Colonic mucosa (tissue), 4 donors: ENCODE data around the gene SLC24A3. TPM values are rescaled to one million over a fixed set of nuclear protein-coding genes. Genes with fewer than 3 reads are reported as not detected.
A peak's percentile ranks its signal among the peaks of the same experiment; 100 is the strongest.

Source experiments
- DNase-seq: peaks from one replicate; pipeline ENCODE4 v3.0.0-alpha.2; 2020
- H3K27ac ChIP-seq: fragments of 200-600 bp; one replicate; pipeline ENCODE4 v1.8.0; 2021
- H3K27me3 ChIP-seq: fragments of 200-600 bp; one replicate; pipeline ENCODE4 v1.8.0; 2021
- H3K36me3 ChIP-seq: fragments of 200-600 bp; one replicate; pipeline ENCODE4 v1.8.0; 2021
- H3K4me1 ChIP-seq: fragments of 200-600 bp; one replicate; pipeline ENCODE4 v1.8.0; 2021; ENCODE audit warnings: mild to moderate bottlenecking
- H3K4me3 ChIP-seq: fragments of 200-600 bp; one replicate; pipeline ENCODE4 v1.8.0; 2021
- H3K9ac ChIP-seq, 2 donors: one replicate each; pipeline ENCODE4 v1.7.0; 2013; ENCODE audit warnings: control low read depth in 2 of 2, low read depth in 2 of 2, low read length in 2 of 2
- H3K9me3 ChIP-seq: fragments of 200-600 bp; one replicate; pipeline ENCODE4 v1.8.0; 2021
- intact Hi-C: fragments of 100-400 bp; cut with DNase I; formaldehyde crosslinking; loops from one replicate; pipeline ENCODE4 v1.14.1; 2022
- total RNA-seq, 2 donors: library from RNA; stranded (reverse); fragmentation: NEBNext Ultra II Directional in 1 of 2; extraction: Animal tissue kit (Norgen Biotek cat#: 25700) in 1 of 2; gene quantifications; one replicate each; pipeline ENCODE4 v1.2.1, GENCODE V29; 2021
- TF ChIP-seq, protein P1 (sequence below): fragments of 200-600 bp; IDR thresholded peaks from one replicate; pipeline ENCODE4 v1.8.0; 2022; ENCODE audit warnings: antibody characterized with exemption, mild to moderate bottlenecking
- donor health status: healthy.
- donor health status: DM: no; HTN: no; CAD: no.
- donor health status: DM: no; HTN: no; CAD: no.

The SLC24A3 gene
- total RNA-seq, 2 donors from 2014 or later = 3.6 to 6.6 TPM

DNA sequence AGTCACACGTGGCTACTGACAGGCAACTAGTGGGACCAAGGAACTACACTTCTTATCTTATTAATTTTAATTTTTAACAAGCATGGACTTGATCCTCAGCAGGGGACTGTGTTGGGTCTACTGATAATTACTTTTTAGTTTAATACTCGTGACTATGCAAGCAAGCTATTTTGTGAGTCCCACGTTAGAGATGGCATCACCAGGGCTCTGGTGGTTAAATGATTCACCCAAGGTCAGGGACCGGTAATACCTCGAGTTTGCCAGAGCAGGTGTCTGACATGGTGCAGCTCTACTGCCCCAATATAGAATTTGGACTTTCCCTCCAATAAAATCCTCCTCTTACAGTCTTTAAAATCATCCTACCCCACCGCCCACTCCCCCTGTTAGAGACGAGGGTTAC, 447.0 kb downstream of the SLC24A3 start:
- TF ChIP-seq, protein P1, sequence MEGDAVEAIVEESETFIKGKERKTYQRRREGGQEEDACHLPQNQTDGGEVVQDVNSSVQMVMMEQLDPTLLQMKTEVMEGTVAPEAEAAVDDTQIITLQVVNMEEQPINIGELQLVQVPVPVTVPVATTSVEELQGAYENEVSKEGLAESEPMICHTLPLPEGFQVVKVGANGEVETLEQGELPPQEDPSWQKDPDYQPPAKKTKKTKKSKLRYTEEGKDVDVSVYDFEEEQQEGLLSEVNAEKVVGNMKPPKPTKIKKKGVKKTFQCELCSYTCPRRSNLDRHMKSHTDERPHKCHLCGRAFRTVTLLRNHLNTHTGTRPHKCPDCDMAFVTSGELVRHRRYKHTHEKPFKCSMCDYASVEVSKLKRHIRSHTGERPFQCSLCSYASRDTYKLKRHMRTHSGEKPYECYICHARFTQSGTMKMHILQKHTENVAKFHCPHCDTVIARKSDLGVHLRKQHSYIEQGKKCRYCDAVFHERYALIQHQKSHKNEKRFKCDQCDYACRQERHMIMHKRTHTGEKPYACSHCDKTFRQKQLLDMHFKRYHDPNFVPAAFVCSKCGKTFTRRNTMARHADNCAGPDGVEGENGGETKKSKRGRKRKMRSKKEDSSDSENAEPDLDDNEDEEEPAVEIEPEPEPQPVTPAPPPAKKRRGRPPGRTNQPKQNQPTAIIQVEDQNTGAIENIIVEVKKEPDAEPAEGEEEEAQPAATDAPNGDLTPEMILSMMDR = no peak
- no peaks in the 10 kb centered on the region for H3K9me3 ChIP-seq
- no peak overlapping the region for H3K27ac ChIP-seq
- H3K4me3 ChIP-seq = no peak overlapping the region
- intact Hi-C loops = no loop called here
- H3K36me3 ChIP-seq = no peaks in the 10 kb centered on the region
- H3K27me3 ChIP-seq = no peaks in the 10 kb centered on the region
- no peaks in the 10 kb centered on the region for H3K4me1 ChIP-seq
- no peak for DNase-seq
- no peak overlapping the region for H3K9ac ChIP-seq

DNA sequence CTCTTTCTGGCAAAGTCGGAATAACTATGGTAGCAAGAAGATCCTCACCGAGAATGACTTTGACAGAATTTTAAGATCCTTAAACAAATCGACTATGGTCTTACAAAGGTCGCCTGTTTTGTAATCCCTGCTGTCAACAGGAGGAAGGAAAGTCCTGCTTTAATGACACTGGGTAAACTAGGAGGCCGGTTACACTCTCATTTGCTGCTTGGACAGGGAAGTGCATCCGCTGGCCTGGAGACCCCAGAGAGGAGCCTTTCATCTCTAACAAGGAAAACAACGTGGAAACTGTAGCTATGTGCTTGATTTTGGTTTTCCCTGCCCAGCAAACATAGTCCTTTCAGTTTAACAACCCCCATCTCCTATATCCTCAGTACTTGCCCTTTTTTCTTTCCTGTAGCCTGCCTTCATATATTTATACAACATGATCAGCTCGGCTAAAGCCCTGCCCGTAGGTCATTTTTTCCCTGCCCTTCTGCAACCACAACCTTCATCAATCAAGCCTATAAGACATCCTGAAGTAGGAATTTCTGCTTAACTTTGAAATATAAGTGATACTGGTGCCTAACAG, 448.5 kb downstream of the SLC24A3 start:
- H3K36me3 ChIP-seq = no peaks in the 10 kb centered on the region
- H3K9me3 ChIP-seq = no peaks in the 10 kb centered on the region
- H3K27me3 ChIP-seq = no peaks in the 10 kb centered on the region
- no peak overlapping the region for H3K9ac ChIP-seq
- no peak overlapping the region for H3K27ac ChIP-seq
- intact Hi-C loops = loop anchor here (5.0 to 10.0 kb wide), 4 partner anchors 34 to 1026 kb away; no protein-coding TSS in a partner anchor
- no peak for DNase-seq
- H3K4me3 ChIP-seq = no peak overlapping the region
- no peaks in the 10 kb centered on the region for H3K4me1 ChIP-seq
- TF ChIP-seq, protein P1 = no peak

DNA sequence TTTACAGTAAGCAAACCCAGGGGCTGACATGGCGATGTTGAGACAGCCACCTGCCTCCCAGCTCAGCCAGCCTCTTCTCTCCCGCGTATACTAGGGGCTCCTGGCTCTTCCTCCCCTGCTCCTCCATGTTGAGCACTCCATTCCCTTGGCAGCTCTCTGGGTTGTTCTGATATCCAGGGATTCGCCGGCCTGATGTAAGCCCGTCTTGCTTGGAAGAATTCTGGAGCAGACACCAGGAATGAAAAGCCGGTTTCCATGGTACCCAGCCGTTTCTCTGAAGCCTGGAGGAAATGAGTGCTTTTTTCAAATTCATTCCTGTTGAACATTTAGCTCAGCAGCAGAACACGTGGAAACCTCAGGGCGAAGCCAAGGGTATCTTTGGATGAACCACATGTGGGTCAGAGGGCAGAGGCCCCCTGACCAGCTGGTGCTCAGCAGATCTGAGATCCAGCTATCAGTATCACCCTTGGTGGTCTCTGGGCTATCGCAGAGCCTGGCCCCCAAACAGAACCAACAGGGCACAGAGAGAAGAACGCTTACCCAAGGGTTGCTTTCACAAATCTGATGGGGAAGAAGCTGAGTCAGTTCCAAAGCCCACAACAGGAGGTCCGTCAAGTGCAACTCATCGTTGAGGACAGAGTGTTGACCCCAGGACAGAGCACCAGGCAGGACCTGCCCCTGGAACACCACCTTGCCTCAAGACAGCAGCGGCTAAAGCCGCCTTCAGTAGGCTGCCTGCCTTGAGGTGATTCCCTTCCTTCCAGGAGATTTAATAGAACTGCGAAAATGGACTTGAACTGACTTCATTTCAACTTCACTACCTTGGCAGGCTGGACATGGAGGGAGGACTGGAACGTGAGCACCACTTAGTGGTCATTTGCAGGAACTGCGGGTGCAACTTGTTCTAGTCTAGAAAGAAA, 449.5 kb downstream of the SLC24A3 start:
- Histone ChIP-seq H3K9me3 (no peaks in the 10 kb centered on the region), H3K36me3 (no peaks in the 10 kb centered on the region), H3K27ac (no peak overlapping the region), H3K27me3 (no peaks in the 10 kb centered on the region), H3K4me3 (no peak overlapping the region), H3K4me1 (no peaks in the 10 kb centered on the region), H3K9ac (no peak overlapping the region)
- intact Hi-C loops = loop anchor here (5.0 to 10.0 kb wide), 4 partner anchors 35 to 1027 kb away; no protein-coding TSS in a partner anchor
- TF ChIP-seq, protein P1 = peak; percentile 99
- DNase-seq = peak; percentile 66

DNA sequence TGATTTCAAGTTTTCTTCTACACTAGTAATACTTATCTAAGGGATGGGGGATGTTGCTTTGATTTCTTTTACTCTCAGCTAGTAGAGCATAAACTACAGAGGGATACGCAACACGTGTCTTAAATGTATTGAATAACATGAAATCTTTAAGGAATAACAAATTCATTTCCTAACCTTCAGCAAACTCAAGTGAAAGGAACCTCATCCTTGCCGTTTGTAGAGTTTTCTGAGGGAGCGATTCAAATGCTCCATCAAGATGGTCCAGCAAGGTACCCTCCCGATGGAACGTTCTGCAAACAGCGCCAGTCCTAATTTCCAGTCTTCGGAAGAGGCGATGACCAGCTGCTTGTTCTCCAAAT, 450.2 kb downstream of the SLC24A3 start:
- Histone ChIP-seq H3K36me3 (no peaks in the 10 kb centered on the region), H3K9ac (no peak overlapping the region), H3K4me1 (no peaks in the 10 kb centered on the region), H3K27me3 (no peaks in the 10 kb centered on the region), H3K27ac (no peak overlapping the region), H3K9me3 (no peaks in the 10 kb centered on the region), H3K4me3 (no peak overlapping the region)
- TF ChIP-seq, protein P1 = no peak
- no peak for DNase-seq
- intact Hi-C loops = loop anchor here (5.0 to 10.0 kb wide), 4 partner anchors 35 to 1028 kb away; no protein-coding TSS in a partner anchor

DNA sequence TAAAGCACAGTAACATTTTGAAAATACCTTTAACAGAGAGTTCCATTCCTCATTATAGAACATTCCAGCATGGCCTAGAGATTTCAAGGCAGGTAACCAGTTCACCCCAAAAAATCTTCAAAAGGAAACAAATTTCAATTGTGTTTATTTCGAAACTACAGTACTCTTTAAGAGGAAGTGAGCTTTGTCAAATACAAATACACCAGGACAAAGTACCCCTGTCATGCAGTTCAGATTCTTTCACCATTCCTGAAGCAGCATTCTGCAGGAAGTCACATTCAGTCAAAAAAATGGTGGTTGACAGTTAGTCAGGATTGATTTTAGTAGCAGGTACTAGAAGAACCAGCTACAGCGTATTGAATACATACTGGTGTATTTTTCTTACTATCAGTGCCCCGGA, 456.0 kb downstream of the SLC24A3 start:
- no peaks in the 10 kb centered on the region for H3K36me3 ChIP-seq
- TF ChIP-seq, protein P1 = no peak
- H3K27ac ChIP-seq = no peak overlapping the region
- intact Hi-C loops = loop anchor here (10.0 kb wide), 2 partner anchors 764 to 1034 kb away; no protein-coding TSS in a partner anchor
- no peaks in the 10 kb centered on the region for H3K4me1 ChIP-seq
- no peaks in the 10 kb centered on the region for H3K9me3 ChIP-seq
- no peak overlapping the region for H3K4me3 ChIP-seq
- no peak for DNase-seq
- H3K27me3 ChIP-seq = no peaks in the 10 kb centered on the region
- H3K9ac ChIP-seq = no peak overlapping the region
